GM23338 (cell line): ENCODE measurements around the gene POMT2. TPM values are rescaled to one million over a fixed set of nuclear protein-coding genes. Genes with fewer than 3 reads are reported as not detected.

Source experiments
- ATAC-seq: fragments of 200-7000 bp; cut with Tn5 transposase; 3 replicates; pipeline ENCODE4 v1.9.1; 2020
- DNase-seq: peaks from one replicate; pipeline ENCODE4 v3.0.0-alpha.2; 2015; ENCODE audit warnings: low spot score
- H2AFZ ChIP-seq: fragments of 200-600 bp; sonication (generic); 2 replicates; pipeline ENCODE4 v1.8.0; 2016; ENCODE audit warnings: antibody characterized with exemption, mild to moderate bottlenecking, moderate library complexity
- H3F3A ChIP-seq: fragments of 200-600 bp; sonication (generic); replicated peaks from 2 replicates; pipeline ENCODE4 v1.8.0; 2017; ENCODE audit warnings: antibody characterized with exemption, mixed run types, low read depth
- H3K27ac ChIP-seq: fragments of 200-600 bp; sonication (generic); 2 replicates; pipeline ENCODE4 v1.6.1; 2016; ENCODE audit warnings: low read depth
- H3K27me3 ChIP-seq: fragments of 200-600 bp; sonication (generic); 2 replicates; pipeline ENCODE4 v1.8.0; 2016; ENCODE audit warnings: mild to moderate bottlenecking, mixed run types, moderate library complexity; ENCODE audit not compliant: insufficient read depth
- H3K36me3 ChIP-seq: fragments of 200-600 bp; sonication (generic); 2 replicates; pipeline ENCODE4 v1.8.0; 2016; ENCODE audit warnings: mild to moderate bottlenecking; ENCODE audit not compliant: insufficient read depth
- H3K4me1 ChIP-seq: fragments of 200-600 bp; sonication (generic); 2 replicates; pipeline ENCODE4 v1.8.0; 2016; ENCODE audit warnings: mild to moderate bottlenecking, moderate library complexity; ENCODE audit not compliant: insufficient read depth
- H3K4me2 ChIP-seq: fragments of 200-600 bp; sonication (generic); 2 replicates; pipeline ENCODE4 v1.7.1; 2017; ENCODE audit warnings: mixed run types
- H3K4me3 ChIP-seq: fragments of 200-600 bp; sonication (generic); 2 replicates; pipeline ENCODE4 v1.6.1; 2016; ENCODE audit warnings: mixed run types
- H3K79me2 ChIP-seq: fragments of 200-600 bp; sonication (generic); replicated peaks from 2 replicates; pipeline ENCODE4 v1.8.0; 2017; ENCODE audit warnings: mild to moderate bottlenecking; ENCODE audit not compliant: insufficient read depth
- H3K9me2 ChIP-seq: fragments of 200-600 bp; sonication (generic); 2 replicates; pipeline ENCODE4 v1.8.0; 2017; ENCODE audit not compliant: insufficient read depth
- H4K20me1 ChIP-seq: fragments of 200-600 bp; sonication (generic); replicated peaks from 2 replicates; pipeline ENCODE4 v1.8.0; 2017; ENCODE audit warnings: mild to moderate bottlenecking; ENCODE audit not compliant: insufficient read depth
- H3K27ac Mint-ChIP-seq: 2 replicates; pipeline ENCODE4 v1.8.0; 2020; ENCODE audit warnings: inconsistent platforms, mild to moderate bottlenecking, moderate library complexity, mixed read lengths
- H3K27me3 Mint-ChIP-seq: 3 replicates; pipeline ENCODE4 v1.8.0; 2022; ENCODE audit warnings: low read depth, mild to moderate bottlenecking, moderate library complexity, mixed read lengths, inconsistent platforms; ENCODE audit not compliant: insufficient read depth, poor library complexity
- H3K36me3 Mint-ChIP-seq: 3 replicates; pipeline ENCODE4 v1.8.0; 2021; ENCODE audit warnings: low read depth, mild to moderate bottlenecking, inconsistent platforms, moderate library complexity, mixed read lengths
- H3K4me1 Mint-ChIP-seq: 3 replicates; pipeline ENCODE4 v1.8.0; 2020; ENCODE audit warnings: mild to moderate bottlenecking, inconsistent platforms, mixed read lengths
- H3K4me3 Mint-ChIP-seq: 3 replicates; pipeline ENCODE4 v1.8.0; 2021; ENCODE audit warnings: moderate library complexity, mild to moderate bottlenecking, inconsistent platforms, mixed read lengths
- H3K9me3 Mint-ChIP-seq: 3 replicates; pipeline ENCODE4 v1.8.0; 2020; ENCODE audit warnings: moderate library complexity, mild to moderate bottlenecking, inconsistent platforms, mixed read lengths
- EZH2phosphoT487 ChIP-seq: fragments of 200-600 bp; sonication (generic); IDR thresholded peaks from one replicate; pipeline ENCODE4 v1.8.1; 2018; ENCODE audit warnings: antibody characterized with exemption; ENCODE audit not compliant: unreplicated experiment
- JUNB ChIP-seq: IDR thresholded peaks from one replicate; pipeline ENCODE4 v1.6.1; 2016; ENCODE audit warnings: antibody characterized with exemption; ENCODE audit not compliant: unreplicated experiment
- POLR2AphosphoS5 ChIP-seq: IDR thresholded peaks from 2 replicates; pipeline ENCODE4 v1.6.1; 2016; ENCODE audit warnings: antibody characterized with exemption, low read depth
- ZNF331 ChIP-seq: fragments of 250-450 bp; sonication (Bioruptor Pico); IDR thresholded peaks from 2 replicates; pipeline ENCODE4 v1.5.0; 2020; ENCODE audit warnings: low read depth, mild to moderate bottlenecking, moderate library complexity
- polyA plus RNA-seq: library from polyadenylated mRNA; unstranded; fragments of >200 nt; fragmentation: Nextera tagmentation; extraction: Ambion mirVana; gene quantifications from 2 replicates; pipeline ENCODE4 v1.2.1, GENCODE V29; 2016
- total RNA-seq: library from RNA; depleted of rRNA; stranded (reverse); fragments of >200 nt; shearing (Covaris generic); gene quantifications from 2 replicates; pipeline ENCODE4 v1.2.3, GENCODE V29; 2014
- TF ChIP-seq, protein P1 (sequence below), 2 experiments: fragments of 200-600 bp in 1 of 2; sonication (generic) in 1 of 2; conservative IDR thresholded peaks; 2 replicates each; pipeline versions ENCODE4 v1.5.1 to v1.6.1; 2016 to 2017; ENCODE audit warnings: antibody characterized with exemption in 2 of 2, low read depth in 2 of 2, mild to moderate bottlenecking in 2 of 2, moderate library complexity in 1 of 2
- TF ChIP-seq, protein P2 (sequence below): fragments of 250-450 bp; sonication (Bioruptor Pico); IDR thresholded peaks from 2 replicates; pipeline ENCODE4 v1.5.0; 2020; ENCODE audit warnings: mild to moderate bottlenecking, moderate library complexity
- TF ChIP-seq, protein P3 (sequence below): IDR thresholded peaks from 2 replicates; pipeline ENCODE4 v1.6.1; 2016; ENCODE audit warnings: antibody characterized with exemption

POMT2 gene
- total and polyA plus RNA-seq, 2 experiments from 2014 or later = 24.3 to 29.9 TPM

DNA sequence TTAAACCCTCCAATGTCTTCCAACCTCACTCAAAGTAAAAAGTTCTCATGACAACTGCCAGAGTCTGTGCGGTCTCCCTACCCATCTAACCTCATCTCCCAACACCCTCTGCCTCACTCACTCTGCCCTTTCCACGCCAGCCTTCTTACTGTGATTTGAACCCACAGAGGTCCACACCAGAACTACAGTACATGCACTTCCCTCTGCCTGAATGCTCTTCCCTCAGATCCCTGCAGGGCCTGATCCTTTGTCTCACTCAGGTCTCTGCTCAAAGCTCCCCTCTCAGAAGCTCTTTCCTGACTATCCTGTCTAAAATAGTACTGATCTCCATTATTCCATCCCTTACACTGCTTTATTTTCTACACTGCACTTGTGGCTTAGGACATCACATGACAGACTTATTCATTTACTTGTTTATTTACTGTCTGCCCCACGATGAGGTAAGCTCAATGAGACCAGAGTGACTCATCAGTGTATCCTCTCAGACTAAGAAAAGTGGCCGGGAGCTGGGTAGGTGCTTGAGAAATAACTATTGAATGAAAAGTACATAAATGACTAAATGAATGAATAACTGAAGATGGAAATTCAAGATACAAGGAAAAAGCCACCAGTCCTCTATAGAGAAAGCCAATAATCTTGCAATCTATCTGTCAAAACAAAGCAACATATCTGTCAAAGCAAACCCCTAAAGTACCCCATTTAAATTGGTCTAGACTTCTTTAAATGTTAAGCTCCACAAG lies 17.1 kb downstream of the POMT2 start (continued):
- TF ChIP-seq, protein P1, sequence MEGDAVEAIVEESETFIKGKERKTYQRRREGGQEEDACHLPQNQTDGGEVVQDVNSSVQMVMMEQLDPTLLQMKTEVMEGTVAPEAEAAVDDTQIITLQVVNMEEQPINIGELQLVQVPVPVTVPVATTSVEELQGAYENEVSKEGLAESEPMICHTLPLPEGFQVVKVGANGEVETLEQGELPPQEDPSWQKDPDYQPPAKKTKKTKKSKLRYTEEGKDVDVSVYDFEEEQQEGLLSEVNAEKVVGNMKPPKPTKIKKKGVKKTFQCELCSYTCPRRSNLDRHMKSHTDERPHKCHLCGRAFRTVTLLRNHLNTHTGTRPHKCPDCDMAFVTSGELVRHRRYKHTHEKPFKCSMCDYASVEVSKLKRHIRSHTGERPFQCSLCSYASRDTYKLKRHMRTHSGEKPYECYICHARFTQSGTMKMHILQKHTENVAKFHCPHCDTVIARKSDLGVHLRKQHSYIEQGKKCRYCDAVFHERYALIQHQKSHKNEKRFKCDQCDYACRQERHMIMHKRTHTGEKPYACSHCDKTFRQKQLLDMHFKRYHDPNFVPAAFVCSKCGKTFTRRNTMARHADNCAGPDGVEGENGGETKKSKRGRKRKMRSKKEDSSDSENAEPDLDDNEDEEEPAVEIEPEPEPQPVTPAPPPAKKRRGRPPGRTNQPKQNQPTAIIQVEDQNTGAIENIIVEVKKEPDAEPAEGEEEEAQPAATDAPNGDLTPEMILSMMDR (conservative IDR thresholded peaks at IDR 0.05; ENCODE audit: low read depth in 2 of 2) = no peak

DNA sequence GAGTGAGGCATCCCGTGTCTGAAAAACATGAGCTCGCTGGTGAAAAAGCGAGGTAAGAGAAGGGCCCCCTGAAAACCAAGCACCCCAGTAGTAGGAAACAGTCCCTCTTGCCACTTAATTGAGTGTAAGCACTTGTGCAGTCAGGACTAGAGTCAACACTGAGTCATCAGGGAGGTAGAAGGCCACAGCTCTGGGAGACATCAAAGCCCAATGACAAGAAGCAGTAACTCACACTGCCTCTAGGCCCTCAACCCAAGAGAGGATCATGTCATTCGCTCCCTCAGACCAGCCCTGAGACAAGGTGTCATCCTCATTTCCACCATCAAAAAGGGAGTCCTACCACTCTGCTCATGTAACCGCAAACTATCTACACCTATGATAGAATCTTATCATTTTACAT lies 17.8 kb downstream of the POMT2 start:
- no peak overlapping the region for H3K4me2 ChIP-seq
- no peaks in the 10 kb centered on the region for H3K4me1 ChIP-seq
- H4K20me1 ChIP-seq = no peaks in the 10 kb centered on the region; the same call in 1 of the 2 replicates
- Mint-ChIP-seq H3K27me3 (peaks cover 2% of the 10 kb centered on the region), H3K4me1 (peaks cover 6% of the 10 kb centered on the region; the same call in 2 of the 3 replicates), H3K4me3 (no peak overlapping the region), H3K9me3 (no peaks in the 10 kb centered on the region), H3K27ac (no peak overlapping the region), H3K36me3 (peaks cover 5% of the 10 kb centered on the region)
- no peak for TF ChIP-seq EZH2phosphoT487
- no peak for TF ChIP-seq JUNB
- TF ChIP-seq, protein P2, sequence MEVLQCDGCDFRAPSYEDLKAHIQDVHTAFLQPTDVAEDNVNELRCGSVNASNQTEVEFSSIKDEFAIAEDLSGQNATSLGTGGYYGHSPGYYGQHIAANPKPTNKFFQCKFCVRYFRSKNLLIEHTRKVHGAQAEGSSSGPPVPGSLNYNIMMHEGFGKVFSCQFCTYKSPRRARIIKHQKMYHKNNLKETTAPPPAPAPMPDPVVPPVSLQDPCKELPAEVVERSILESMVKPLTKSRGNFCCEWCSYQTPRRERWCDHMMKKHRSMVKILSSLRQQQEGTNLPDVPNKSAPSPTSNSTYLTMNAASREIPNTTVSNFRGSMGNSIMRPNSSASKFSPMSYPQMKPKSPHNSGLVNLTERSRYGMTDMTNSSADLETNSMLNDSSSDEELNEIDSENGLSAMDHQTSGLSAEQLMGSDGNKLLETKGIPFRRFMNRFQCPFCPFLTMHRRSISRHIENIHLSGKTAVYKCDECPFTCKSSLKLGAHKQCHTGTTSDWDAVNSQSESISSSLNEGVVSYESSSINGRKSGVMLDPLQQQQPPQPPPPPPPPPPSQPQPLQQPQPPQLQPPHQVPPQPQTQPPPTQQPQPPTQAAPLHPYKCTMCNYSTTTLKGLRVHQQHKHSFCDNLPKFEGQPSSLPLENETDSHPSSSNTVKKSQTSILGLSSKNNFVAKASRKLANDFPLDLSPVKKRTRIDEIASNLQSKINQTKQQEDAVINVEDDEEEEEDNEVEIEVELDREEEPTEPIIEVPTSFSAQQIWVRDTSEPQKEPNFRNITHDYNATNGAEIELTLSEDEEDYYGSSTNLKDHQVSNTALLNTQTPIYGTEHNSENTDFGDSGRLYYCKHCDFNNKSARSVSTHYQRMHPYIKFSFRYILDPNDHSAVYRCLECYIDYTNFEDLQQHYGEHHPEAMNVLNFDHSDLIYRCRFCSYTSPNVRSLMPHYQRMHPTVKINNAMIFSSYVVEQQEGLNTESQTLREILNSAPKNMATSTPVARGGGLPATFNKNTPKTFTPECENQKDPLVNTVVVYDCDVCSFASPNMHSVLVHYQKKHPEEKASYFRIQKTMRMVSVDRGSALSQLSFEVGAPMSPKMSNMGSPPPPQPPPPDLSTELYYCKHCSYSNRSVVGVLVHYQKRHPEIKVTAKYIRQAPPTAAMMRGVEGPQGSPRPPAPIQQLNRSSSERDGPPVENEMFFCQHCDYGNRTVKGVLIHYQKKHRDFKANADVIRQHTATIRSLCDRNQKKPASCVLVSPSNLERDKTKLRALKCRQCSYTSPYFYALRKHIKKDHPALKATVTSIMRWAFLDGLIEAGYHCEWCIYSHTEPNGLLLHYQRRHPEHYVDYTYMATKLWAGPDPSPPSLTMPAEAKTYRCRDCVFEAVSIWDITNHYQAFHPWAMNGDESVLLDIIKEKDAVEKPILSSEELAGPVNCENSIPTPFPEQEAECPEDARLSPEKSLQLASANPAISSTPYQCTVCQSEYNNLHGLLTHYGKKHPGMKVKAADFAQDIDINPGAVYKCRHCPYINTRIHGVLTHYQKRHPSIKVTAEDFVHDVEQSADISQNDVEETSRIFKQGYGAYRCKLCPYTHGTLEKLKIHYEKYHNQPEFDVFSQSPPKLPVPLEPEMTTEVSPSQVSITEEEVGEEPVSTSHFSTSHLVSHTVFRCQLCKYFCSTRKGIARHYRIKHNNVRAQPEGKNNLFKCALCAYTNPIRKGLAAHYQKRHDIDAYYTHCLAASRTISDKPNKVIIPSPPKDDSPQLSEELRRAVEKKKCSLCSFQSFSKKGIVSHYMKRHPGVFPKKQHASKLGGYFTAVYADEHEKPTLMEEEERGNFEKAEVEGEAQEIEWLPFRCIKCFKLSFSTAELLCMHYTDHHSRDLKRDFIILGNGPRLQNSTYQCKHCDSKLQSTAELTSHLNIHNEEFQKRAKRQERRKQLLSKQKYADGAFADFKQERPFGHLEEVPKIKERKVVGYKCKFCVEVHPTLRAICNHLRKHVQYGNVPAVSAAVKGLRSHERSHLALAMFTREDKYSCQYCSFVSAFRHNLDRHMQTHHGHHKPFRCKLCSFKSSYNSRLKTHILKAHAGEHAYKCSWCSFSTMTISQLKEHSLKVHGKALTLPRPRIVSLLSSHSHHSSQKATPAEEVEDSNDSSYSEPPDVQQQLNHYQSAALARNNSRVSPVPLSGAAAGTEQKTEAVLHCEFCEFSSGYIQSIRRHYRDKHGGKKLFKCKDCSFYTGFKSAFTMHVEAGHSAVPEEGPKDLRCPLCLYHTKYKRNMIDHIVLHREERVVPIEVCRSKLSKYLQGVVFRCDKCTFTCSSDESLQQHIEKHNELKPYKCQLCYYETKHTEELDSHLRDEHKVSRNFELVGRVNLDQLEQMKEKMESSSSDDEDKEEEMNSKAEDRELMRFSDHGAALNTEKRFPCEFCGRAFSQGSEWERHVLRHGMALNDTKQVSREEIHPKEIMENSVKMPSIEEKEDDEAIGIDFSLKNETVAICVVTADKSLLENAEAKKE (CRISPR knock-in tag) = no peak
- TF ChIP-seq, protein P3, sequence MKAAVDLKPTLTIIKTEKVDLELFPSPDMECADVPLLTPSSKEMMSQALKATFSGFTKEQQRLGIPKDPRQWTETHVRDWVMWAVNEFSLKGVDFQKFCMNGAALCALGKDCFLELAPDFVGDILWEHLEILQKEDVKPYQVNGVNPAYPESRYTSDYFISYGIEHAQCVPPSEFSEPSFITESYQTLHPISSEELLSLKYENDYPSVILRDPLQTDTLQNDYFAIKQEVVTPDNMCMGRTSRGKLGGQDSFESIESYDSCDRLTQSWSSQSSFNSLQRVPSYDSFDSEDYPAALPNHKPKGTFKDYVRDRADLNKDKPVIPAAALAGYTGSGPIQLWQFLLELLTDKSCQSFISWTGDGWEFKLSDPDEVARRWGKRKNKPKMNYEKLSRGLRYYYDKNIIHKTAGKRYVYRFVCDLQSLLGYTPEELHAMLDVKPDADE = no peak
- TF ChIP-seq POLR2AphosphoS5 = no peak
- TF ChIP-seq ZNF331 = no peak
- no peak for DNase-seq
- H3K4me3 ChIP-seq = no peak overlapping the region
- ATAC-seq = no peak
- no peaks in the 10 kb centered on the region for H3K79me2 ChIP-seq
- H3F3A ChIP-seq = no peaks in the 10 kb centered on the region; the same call in 1 of the 2 replicates
- no peak overlapping the region for H2AFZ ChIP-seq
- no peak overlapping the region for H3K27ac ChIP-seq
- no peaks in the 10 kb centered on the region for H3K27me3 ChIP-seq
- H3K36me3 ChIP-seq = no peaks in the 10 kb centered on the region; the same call in 1 of the 2 replicates
- H3K9me2 ChIP-seq = no peaks in the 10 kb centered on the region
